ENCODE results near the gene MICAL2. TPM values are rescaled to one million over a fixed set of nuclear protein-coding genes. Genes with fewer than 3 reads are reported as not detected.

Gene MICAL2
- polyA plus RNA-seq, 3 donors: 7.9 to 13.2 (median 9.8) TPM

- WGBS, 3 donors: 26 to 62% (median 56%) methylated on average over 7 of the region's 7 CpGs
- no peak overlapping the region for H3K27ac ChIP-seq (ENCODE audit: low read depth, low read length)
These were observed 129.5 kb downstream of the MICAL2 start for GRCh38 chr11:12239804-12240371.

GRCh38 chr11:12240677-12241076 is 130.3 kb downstream of the MICAL2 start:
- H3K27ac ChIP-seq (ENCODE audit: low read depth, low read length): no peak overlapping the region

GRCh38 chr11:12241401-12241800 is 131.0 kb downstream of the MICAL2 start:
- no peak overlapping the region for H3K27ac ChIP-seq (ENCODE audit: low read depth, low read length)
- WGBS, 3 donors: 56 to 96% (median 93%) methylated on average over 7 of the region's 7 CpGs

More at GRCh38 chr11:12240677-12241076, 130.3 kb downstream of the MICAL2 start:
- WGBS, 3 donors: 75 to 95% (median 92%) methylated on average over 7 of the region's 7 CpGs

- WGBS, 3 donors: 37 to 70% (median 67%) methylated on average over 13 to 14 of the region's 14 CpGs
- no peak overlapping the region for H3K27ac ChIP-seq (ENCODE audit: low read depth, low read length)
These were observed 131.7 kb downstream of the MICAL2 start for GRCh38 chr11:12241971-12242672.

DNA sequence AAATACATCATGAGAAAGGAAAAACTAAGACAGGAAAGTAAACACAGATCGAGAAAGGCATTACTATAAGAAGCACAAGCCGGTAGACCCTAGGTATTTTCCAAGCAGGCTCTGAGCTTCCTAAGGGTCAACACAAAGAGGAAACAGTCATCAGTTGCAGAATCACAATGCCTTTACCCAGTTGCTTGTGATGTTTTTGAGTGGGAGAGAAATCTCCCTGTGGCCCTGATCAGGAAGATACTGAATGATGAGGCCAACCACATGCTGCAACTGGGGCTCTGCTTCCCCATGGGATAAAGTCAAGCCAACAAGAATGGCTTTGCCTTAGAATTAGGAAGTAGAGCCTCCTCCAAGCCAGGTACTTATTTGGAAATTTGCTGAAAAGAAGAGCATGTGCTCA is 132.6 kb downstream of the MICAL2 start:
- 40 to 87% (median 82%) methylated on average over 2 of the region's 2 CpGs for WGBS, 3 donors
- no peak overlapping the region for H3K27ac ChIP-seq (ENCODE audit: low read depth, low read length)

GRCh38 chr11:12243486-12243885 is 133.1 kb downstream of the MICAL2 start:
- 38 to 83% (median 77%) methylated on average over 6 of the region's 6 CpGs for WGBS, 3 donors
- H3K27ac ChIP-seq (ENCODE audit: low read depth, low read length): no peak overlapping the region

DNA sequence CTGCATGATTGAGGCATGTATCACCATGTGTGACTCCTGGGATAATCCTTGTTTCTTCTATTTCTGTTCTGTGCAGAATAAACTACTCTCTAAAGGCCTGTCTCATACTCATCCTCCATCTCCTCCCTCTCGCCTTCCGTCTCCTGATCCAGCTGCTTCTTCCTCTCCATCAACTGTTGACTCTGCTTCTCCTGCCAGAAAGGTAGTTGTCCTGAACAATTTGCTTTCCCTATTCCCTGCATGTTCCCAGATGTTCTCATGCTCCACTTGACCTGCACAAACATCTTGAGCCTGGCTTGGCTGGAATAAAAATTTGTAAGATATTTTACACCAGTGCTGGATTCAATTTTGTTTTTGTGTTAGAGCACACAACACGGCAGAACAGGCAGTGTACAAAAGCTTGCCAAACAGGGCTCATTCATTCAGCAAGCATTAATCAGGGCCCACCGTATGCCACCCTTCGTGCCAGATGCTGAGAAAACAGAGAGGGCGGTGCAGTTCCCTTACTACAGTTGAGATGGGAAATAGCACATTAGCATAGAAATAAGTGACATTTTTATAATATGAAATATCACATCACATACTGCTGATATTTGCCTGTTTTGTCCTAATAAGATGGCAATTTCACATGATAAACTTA is 133.6 kb downstream of the MICAL2 start:
- WGBS, 3 donors: 43 to 75% (median 74%) methylated on average over 6 of the region's 6 CpGs

GRCh38 chr11:12245091-12245490 is 134.7 kb downstream of the MICAL2 start:
- WGBS, 3 donors: 72 to 82% (median 82%) methylated on average over 6 of the region's 6 CpGs
- no peak overlapping the region for H3K27ac ChIP-seq (ENCODE audit: low read depth, low read length)

More for the DNA sequence above, 133.6 kb downstream of the MICAL2 start:
- H3K27ac ChIP-seq (ENCODE audit: low read depth, low read length): no peak overlapping the region

- WGBS, 3 donors: 44 to 83% (median 76%) methylated on average over 3 of the region's 3 CpGs
- H3K27ac ChIP-seq (ENCODE audit: low read depth, low read length): no peak overlapping the region
These were observed 135.2 kb downstream of the MICAL2 start for GRCh38 chr11:12245549-12246016.

DNA sequence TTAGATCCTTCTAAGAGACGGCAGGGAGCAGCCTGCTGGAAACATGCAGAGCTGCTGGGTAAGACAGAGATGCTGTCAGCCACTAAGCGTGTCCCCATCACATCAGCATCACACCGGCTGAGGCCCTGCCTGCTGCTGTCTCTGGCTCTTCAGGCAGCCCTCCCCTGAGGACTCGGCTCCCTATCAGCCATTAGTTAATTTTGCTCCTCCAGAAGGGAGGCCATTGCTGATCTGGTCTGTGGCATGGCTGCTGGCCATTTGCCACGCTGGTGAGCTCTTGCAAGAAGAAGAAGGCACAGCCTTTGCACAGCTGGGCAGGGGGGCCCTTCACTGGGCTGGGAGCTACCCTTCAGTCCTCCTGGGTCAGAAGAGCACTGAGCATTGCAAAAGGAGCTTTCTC is 135.8 kb downstream of the MICAL2 start:
- H3K27ac ChIP-seq (ENCODE audit: low read depth, low read length): no peak overlapping the region
- 73 to 96% (median 95%) methylated on average over 5 of the region's 5 CpGs for WGBS, 3 donors

GRCh38 chr11:12246989-12247388 is 136.6 kb downstream of the MICAL2 start:
- WGBS, 3 donors: 83 to 86% (median 84%) methylated on average over 4 of the region's 4 CpGs
- no peak overlapping the region for H3K27ac ChIP-seq (ENCODE audit: low read depth, low read length)

DNA sequence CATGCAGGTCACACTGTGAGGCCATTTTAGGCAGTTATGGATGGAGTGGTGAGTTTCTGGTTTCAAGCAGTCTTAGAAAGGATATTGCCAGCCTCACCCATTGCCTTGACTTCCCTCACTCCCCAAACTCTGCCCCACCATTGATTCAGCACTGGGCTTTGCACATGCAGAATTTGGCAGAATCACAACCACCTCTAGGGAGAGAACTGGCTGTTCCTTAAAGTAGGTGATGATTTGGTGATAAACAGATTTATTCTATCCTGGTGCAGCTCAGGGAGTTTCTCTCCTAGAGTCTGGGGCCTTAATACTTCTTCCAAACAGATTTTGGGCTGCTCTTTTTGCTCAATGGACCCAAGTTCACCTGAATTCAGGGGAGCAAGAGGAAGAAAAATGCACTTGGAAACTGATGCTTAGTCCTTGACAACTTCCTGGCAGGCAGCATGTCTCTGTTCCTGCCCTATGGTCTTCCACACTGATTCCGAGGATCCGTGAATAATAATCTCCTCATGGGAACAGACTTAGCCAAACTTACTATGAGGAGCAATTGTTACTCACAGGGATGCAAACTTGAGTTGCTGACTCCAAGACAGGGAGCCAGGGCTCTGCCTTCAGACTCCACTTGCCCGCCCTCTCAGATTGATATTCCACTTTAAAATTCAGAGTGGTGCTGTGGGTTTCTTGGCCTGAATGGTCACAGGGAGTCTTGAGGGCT is 137.3 kb downstream of the MICAL2 start:
- H3K27ac ChIP-seq (ENCODE audit: low read depth, low read length): no peak overlapping the region
- 43 to 64% (median 61%) methylated on average over 3 of the region's 3 CpGs for WGBS, 3 donors

GRCh38 chr11:12248330-12248729 is 137.9 kb downstream of the MICAL2 start:
- no peak overlapping the region for H3K27ac ChIP-seq (ENCODE audit: low read depth, low read length)
- WGBS, 3 donors: 11 to 59% (median 37%) methylated on average over 5 of the region's 5 CpGs

GRCh38 chr11:12249590-12250260 is 139.3 kb downstream of the MICAL2 start:
- WGBS, 3 donors: 38 to 76% (median 70%) methylated on average over 20 of the region's 20 CpGs
- no peak overlapping the region for H3K27ac ChIP-seq (ENCODE audit: low read depth, low read length)

DNA sequence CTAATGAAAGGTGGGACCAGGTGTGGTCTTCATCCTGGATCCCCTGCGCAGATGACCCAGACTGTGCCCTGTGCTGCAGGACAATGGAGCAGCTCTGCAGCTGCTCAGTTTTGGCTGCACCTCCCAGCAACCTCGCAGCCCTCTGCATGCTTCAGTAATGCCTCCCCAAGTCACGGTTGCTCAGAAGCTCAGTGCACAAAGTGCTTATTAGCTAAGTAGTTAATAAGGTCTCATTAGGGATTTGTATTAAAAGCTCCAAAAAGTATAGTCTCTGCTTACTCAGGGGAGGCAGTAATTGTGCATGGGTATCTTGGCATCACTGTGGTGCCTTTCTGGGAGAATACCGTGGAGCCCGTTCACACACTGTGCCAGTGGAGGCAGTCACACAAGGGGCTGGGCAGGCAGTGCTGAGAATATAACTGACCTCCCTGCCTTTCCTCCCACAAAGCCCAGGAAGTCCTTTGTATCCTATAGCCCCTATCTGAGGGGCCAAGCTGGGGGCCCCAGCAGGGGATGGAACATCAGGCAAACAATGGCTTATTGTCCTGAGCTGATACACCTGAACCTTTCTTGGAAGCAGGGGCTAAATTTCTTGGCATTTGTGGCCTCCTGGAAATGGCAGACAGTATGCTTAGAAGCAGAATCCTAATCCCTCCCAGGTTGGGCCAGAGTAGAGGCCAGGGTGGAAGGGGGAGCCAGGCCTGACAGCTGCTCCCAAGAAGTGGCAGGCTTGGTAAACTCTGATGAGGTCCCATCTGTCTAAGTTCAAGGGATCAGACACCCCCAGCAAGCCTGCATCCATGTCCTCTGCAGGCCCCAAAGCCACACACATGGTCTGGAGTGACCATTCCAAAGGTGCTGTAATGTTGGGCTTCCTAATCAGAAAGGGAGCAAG is 141.5 kb downstream of the MICAL2 start:
- no peak overlapping the region for H3K27ac ChIP-seq (ENCODE audit: low read depth, low read length)
- WGBS, 3 donors: 55 to 84% (median 62%) methylated on average over 5 of the region's 5 CpGs

- H3K27ac ChIP-seq (ENCODE audit: low read depth, low read length): no peak overlapping the region
- 29 to 93% (median 91%) methylated on average over 7 of the region's 7 CpGs for WGBS, 3 donors
These were observed 143.5 kb downstream of the MICAL2 start for GRCh38 chr11:12253843-12254281.

GRCh38 chr11:12258451-12258850 is 148.1 kb downstream of the MICAL2 start:
- 65 to 87% (median 73%) methylated on average over 3 of the region's 3 CpGs for WGBS, 3 donors
- H3K27ac ChIP-seq (ENCODE audit: low read depth, low read length): no peak overlapping the region

Measured in adipose tissue (tissue), 3 donors.